Kidney (tissue), 14 donors: ENCODE results near the gene ZNF446. TPM values are rescaled to one million over a fixed set of nuclear protein-coding genes. Genes with fewer than 3 reads are reported as not detected.
A peak's percentile ranks its signal among the peaks of the same experiment; 100 is the strongest.

Experiments
- DNase-seq, 5 donors: peaks; one replicate each; pipeline ENCODE4 v3.0.0-alpha.2; 2013 to 2020
- FAIRE-seq: peaks from 2 replicates; lab custom pipeline; 2012; peaks lifted over from hg19 to GRCh38; lab: Jason Lieb, UNC
- H3K27ac ChIP-seq, 2 donors: one replicate each; pipeline ENCODE4 v1.7.0; 2013; ENCODE audit warnings: low read depth in 2 of 2, low read length in 2 of 2, inconsistent platforms in 1 of 2
- H3K27me3 ChIP-seq: one replicate; pipeline ENCODE4 v1.7.1; 2013; ENCODE audit warnings: low read length, inconsistent platforms; ENCODE audit not compliant: control insufficient read depth, insufficient read depth
- H3K36me3 ChIP-seq, 3 donors: one replicate each; pipeline versions ENCODE4 v1.7.0 to v1.7.1; 2013; ENCODE audit warnings: low read length in 3 of 3, control low read depth in 1 of 3, inconsistent platforms in 1 of 3; ENCODE audit not compliant: insufficient read depth in 3 of 3, control insufficient read depth in 2 of 3
- H3K4me1 ChIP-seq, 3 donors: one replicate each; pipeline versions ENCODE4 v1.7.0 to v1.7.1; 2013; ENCODE audit warnings: low read length in 3 of 3, inconsistent platforms in 1 of 3, low read depth in 1 of 3; ENCODE audit not compliant: control insufficient read depth in 2 of 3, insufficient read depth in 2 of 3
- H3K4me3 ChIP-seq, 3 donors: one replicate each; pipeline versions ENCODE4 v1.7.0 to v1.8.1; 2013; ENCODE audit warnings: low read length in 3 of 3, control low read depth in 1 of 3, inconsistent platforms in 1 of 3
- H3K9ac ChIP-seq, 3 donors: one replicate each; pipeline versions ENCODE4 v1.7.0 to v1.7.1; 2013; ENCODE audit warnings: low read length in 3 of 3, control low read depth in 1 of 3, inconsistent platforms in 1 of 3
- H3K9me3 ChIP-seq, 3 donors: one replicate each; pipeline versions ENCODE4 v1.7.0 to v1.7.1; 2013; ENCODE audit warnings: low read length in 3 of 3, control low read depth in 1 of 3, inconsistent platforms in 1 of 3; ENCODE audit not compliant: control insufficient read depth in 2 of 3, insufficient read depth in 1 of 3
- CTCF ChIP-seq: IDR thresholded peaks from 3 replicates; pipeline ENCODE4 v1.5.1; 2012; ENCODE audit warnings: mild to moderate bottlenecking, moderate library complexity, borderline replicate concordance; ENCODE audit not compliant: insufficient read depth; ENCODE audit errors: extremely low read depth
- intact Hi-C: fragments of 100-400 bp; cut with DNase I; formaldehyde crosslinking; loops from one replicate; pipeline ENCODE4 v1.11.1; 2022
- polyA plus RNA-seq: library from polyadenylated mRNA; stranded (reverse); fragments of 350-450 nt; fragmentation: Illumina TruSeq; extraction: RNeasy Lipid Tissue Mini Kit (QIAGEN cat#74804); gene quantifications from one replicate; pipeline ENCODE4 v1.2.3, GENCODE V29; 2014; ENCODE audit warnings: low read depth, low replicate concordance; ENCODE audit not compliant: insufficient read depth
- total RNA-seq: library from RNA; stranded (reverse); fragmentation: NEBNext Ultra II Directional; extraction: Animal tissue kit (Norgen Biotek cat#: 25700); gene quantifications from one replicate; pipeline ENCODE4 v1.2.1, GENCODE V29; 2021
- donor health status: control.
- donor health status: control.
- donor health status: control.
- donor health status: control.
- donor health status: control.
- donor health status: DM: yes; HTN: yes; CAD: no.
- donor health status: Normal renal cell carcinoma (clear cell type).

Gene ZNF446
- total and polyA plus RNA-seq, 2 donors from 2014 or later = 12.6 to 13.3 TPM

GRCh38 chr19:58497634-58498170 is 21.6 kb downstream of the ZNF446 start:
- Histone ChIP-seq H3K36me3 (no peaks in the 10 kb centered on the region), H3K9ac (no peak overlapping the region), H3K27ac (no peak overlapping the region), H3K4me3 (no peak overlapping the region), H3K9me3 (no peaks in the 10 kb centered on the region), H3K27me3 (no peaks in the 10 kb centered on the region), H3K4me1 (peaks cover 0 to 20% (median 6%) of the 10 kb centered on the region in 3 donors)
- intact Hi-C loops = no loop called here
- DNase-seq (no peak), FAIRE-seq (no peak)
- TF ChIP-seq CTCF = no peak

- H3K4me3 ChIP-seq = peak overlapping the region; percentile 72 to 97 (median 74)
- no peaks in the 10 kb centered on the region for H3K27me3 ChIP-seq
- no peak for TF ChIP-seq CTCF
- no peaks in the 10 kb centered on the region for H3K36me3 ChIP-seq
- no peaks in the 10 kb centered on the region for H3K9me3 ChIP-seq
- H3K4me1 ChIP-seq = peaks cover 0 to 20% (median 6%) of the 10 kb centered on the region in 3 donors
- DNase-seq (no peak), FAIRE-seq (no peak)
- intact Hi-C loops = no loop called here
- peak overlapping the region in 2 of 3 donors; percentile 35 to 51 for H3K9ac ChIP-seq
- H3K27ac ChIP-seq = no peak overlapping the region
These were observed 22.3 kb downstream of the ZNF446 start for GRCh38 chr19:58498316-58499020.

GRCh38 chr19:58499021-58499927 is 23.1 kb downstream of the ZNF446 start:
- Histone ChIP-seq H3K27me3 (no peaks in the 10 kb centered on the region), H3K9me3 (no peaks in the 10 kb centered on the region), H3K27ac (peak overlapping the region; percentile 81 to 82), H3K4me3 (peak overlapping the region; percentile 72 to 97 (median 90)), H3K4me1 (peaks cover 0 to 20% (median 6%) of the 10 kb centered on the region in 3 donors), H3K9ac (peak overlapping the region; percentile 37 to 93 (median 90)), H3K36me3 (no peaks in the 10 kb centered on the region)
- FAIRE-seq = peak; percentile 68
- peak; percentile 99 to 100 (median 100) for DNase-seq
- peak; percentile 3 for TF ChIP-seq CTCF
- intact Hi-C loops = no loop called here
